Pancreas (tissue), 10 donors: ENCODE results near the gene ALK. TPM values are rescaled to one million over a fixed set of nuclear protein-coding genes. Genes with fewer than 3 reads are reported as not detected.

ENCODE experiments used
- ATAC-seq, 4 donors: fragments of 200-7000 bp; cut with Tn5 transposase; one replicate each; pipeline versions ENCODE4 v1.8.0 to v1.9.1; 2020; ENCODE audit warnings: mild to moderate bottlenecking in 4 of 4, moderate library complexity in 4 of 4
- DNase-seq, 6 donors: peaks; one replicate each; pipeline ENCODE4 v3.0.0-alpha.2; 2020
- FAIRE-seq: peaks from 2 replicates; lab custom pipeline; 2012; peaks lifted over from hg19 to GRCh38; lab: Jason Lieb, UNC
- H3K27ac ChIP-seq, 4 donors: fragments of 200-600 bp; sonication (generic); 1 replicate in 3 of 4; 2 replicates in 1 of 4; pipeline versions ENCODE4 v1.5.0 to v1.8.0; 2020
- H3K27me3 ChIP-seq, 4 donors: fragments of 200-600 bp; one replicate each; pipeline ENCODE4 v1.8.0; 2021
- H3K36me3 ChIP-seq, 3 donors: fragments of 200-600 bp; sonication (generic) in 1 of 3; one replicate each; pipeline versions ENCODE4 v1.5.0 to v1.8.0; 2020 to 2021
- H3K4me1 ChIP-seq, 3 donors: fragments of 200-600 bp; one replicate each; pipeline ENCODE4 v1.8.0; 2021
- H3K4me3 ChIP-seq, 4 donors: fragments of 200-600 bp; sonication (generic) in 2 of 4; one replicate each; pipeline versions ENCODE4 v1.5.0 to v1.8.0; 2020 to 2021
- H3K9me3 ChIP-seq, 4 donors: fragments of 200-600 bp; one replicate each; pipeline ENCODE4 v1.8.0; 2021
- CTCF ChIP-seq, 4 donors: fragments of 200-600 bp; sonication (generic) in 3 of 4; IDR thresholded peaks; one replicate each; pipeline versions ENCODE4 v1.5.0 to v1.8.0; 2021; ENCODE audit warnings: antibody characterized with exemption in 4 of 4
- WGBS, 2 donors: extraction: QIAGEN DNeasy Blood & Tissue Kit; methylation state at CpG; one replicate each; pipeline ENCODE4 v1.1.7; 2013; 5-methylcytosine and 5-hydroxymethylcytosine counted together
- intact Hi-C, 3 donors: fragments of 100-400 bp; cut with DNase I; formaldehyde crosslinking; loops; one replicate each; pipeline versions ENCODE4 v1.11.1 to v1.14.2; 2022
- polyA plus RNA-seq, 2 donors: library from polyadenylated mRNA; stranded (reverse); fragments of 200-250 nt; gene quantifications; one replicate each; pipeline ENCODE4 v1.2.3, GENCODE V29; 2013
- total RNA-seq, 6 donors: library from RNA; stranded (reverse); fragmentation: NEBNext Ultra II Directional in 4 of 6; extraction: Animal tissue kit (Norgen Biotek cat#: 25700) in 4 of 6; gene quantifications; one replicate each; pipeline versions ENCODE4 v1.2.1 to v1.2.4, GENCODE V29; 2021 to 2023
- donor health status: healthy with polysubstance abuse.
- donor health status: DM: no; HTN: no; CAD: no; lungs with moderate emphysema.
- donor health status: DM: no; HTN: no; CAD: no.
- donor health status: control.
- donor health status: control.
- donor health status: Bipolar disorder and iron deficiency.
- donor health status: DM: yes; HTN: yes; CAD: no.
- donor health status: DM: no; HTN: no; CAD: no.
- donor health status: DM: no; HTN: no; CAD: no.
- donor health status: DM: yes; HTN: yes; CAD: no.

Gene ALK
- total and polyA plus RNA-seq, 8 donors: 0.05 to 0.17 (median 0.09) TPM; not detected in 2

GRCh38 chr2:29218071-29218470 is 703.3 kb downstream of the ALK start:
- no peak for TF ChIP-seq CTCF (IDR thresholded peaks at IDR 0.05)
- Histone ChIP-seq H3K27ac (no peak overlapping the region), H3K4me1 (no peaks in the 10 kb centered on the region), H3K4me3 (no peak overlapping the region), H3K27me3 (no peaks in the 10 kb centered on the region), H3K9me3 (no peaks in the 10 kb centered on the region), H3K36me3 (no peaks in the 10 kb centered on the region)
- 62 to 70% methylated on average over 6 of the region's 6 CpGs for WGBS, 2 donors
- FAIRE-seq: no peak
- intact Hi-C loops: no loop called here
- no peak for ATAC-seq
- no peak for DNase-seq

- no peaks in the 10 kb centered on the region for H3K36me3 ChIP-seq
- FAIRE-seq: no peak
- H3K27ac ChIP-seq: no peak overlapping the region
- H3K4me3 ChIP-seq: no peak overlapping the region
- intact Hi-C loops: no loop called here
- no peaks in the 10 kb centered on the region for H3K9me3 ChIP-seq
- 83 to 90% methylated on average over 5 of the region's 5 CpGs for WGBS, 2 donors
- DNase-seq: no peak
- no peaks in the 10 kb centered on the region for H3K27me3 ChIP-seq
- no peak for ATAC-seq
- no peaks in the 10 kb centered on the region for H3K4me1 ChIP-seq
- TF ChIP-seq CTCF (IDR thresholded peaks at IDR 0.05): no peak
These were observed 704.8 kb downstream of the ALK start for GRCh38 chr2:29216609-29216909.

- H3K27ac ChIP-seq: no peak overlapping the region
- FAIRE-seq (no peak), ATAC-seq (no peak), DNase-seq (no peak)
- H3K36me3 ChIP-seq: no peaks in the 10 kb centered on the region
- no peaks in the 10 kb centered on the region for H3K27me3 ChIP-seq
- H3K4me3 ChIP-seq: no peak overlapping the region
- intact Hi-C loops: no loop called here
- H3K9me3 ChIP-seq: no peaks in the 10 kb centered on the region
- no peaks in the 10 kb centered on the region for H3K4me1 ChIP-seq
- TF ChIP-seq CTCF (IDR thresholded peaks at IDR 0.05): no peak
- 78 to 87% methylated on average over 20 of the region's 20 CpGs for WGBS, 2 donors
These were observed 705.4 kb downstream of the ALK start for GRCh38 chr2:29215739-29216608.

- Histone ChIP-seq H3K9me3 (no peaks in the 10 kb centered on the region), H3K4me3 (no peak overlapping the region), H3K27me3 (no peaks in the 10 kb centered on the region), H3K4me1 (no peaks in the 10 kb centered on the region), H3K36me3 (no peaks in the 10 kb centered on the region), H3K27ac (no peak overlapping the region)
- DNase-seq (no peak), FAIRE-seq (no peak), ATAC-seq (no peak)
- 83% methylated on average over 5 of the region's 5 CpGs for WGBS, 2 donors
- TF ChIP-seq CTCF (IDR thresholded peaks at IDR 0.05): no peak
- intact Hi-C loops: no loop called here
These were observed 706.3 kb downstream of the ALK start for GRCh38 chr2:29215073-29215472.

- Histone ChIP-seq H3K27me3 (no peaks in the 10 kb centered on the region), H3K4me3 (no peak overlapping the region), H3K36me3 (no peaks in the 10 kb centered on the region), H3K27ac (no peak overlapping the region), H3K4me1 (no peaks in the 10 kb centered on the region), H3K9me3 (no peaks in the 10 kb centered on the region)
- 60 to 62% methylated on average over 9 of the region's 9 CpGs for WGBS, 2 donors
- ATAC-seq (no peak), FAIRE-seq (no peak), DNase-seq (no peak)
- intact Hi-C loops: no loop called here
- no peak for TF ChIP-seq CTCF (IDR thresholded peaks at IDR 0.05)
These were observed 707.5 kb downstream of the ALK start for GRCh38 chr2:29213888-29214291.
